Measurements from ENCODE around the gene TRIM44.

GRCh38 chr11:35825386-35825785 lies 162.8 kb downstream of the TRIM44 start:
- TF ChIP-seq, protein P1, sequence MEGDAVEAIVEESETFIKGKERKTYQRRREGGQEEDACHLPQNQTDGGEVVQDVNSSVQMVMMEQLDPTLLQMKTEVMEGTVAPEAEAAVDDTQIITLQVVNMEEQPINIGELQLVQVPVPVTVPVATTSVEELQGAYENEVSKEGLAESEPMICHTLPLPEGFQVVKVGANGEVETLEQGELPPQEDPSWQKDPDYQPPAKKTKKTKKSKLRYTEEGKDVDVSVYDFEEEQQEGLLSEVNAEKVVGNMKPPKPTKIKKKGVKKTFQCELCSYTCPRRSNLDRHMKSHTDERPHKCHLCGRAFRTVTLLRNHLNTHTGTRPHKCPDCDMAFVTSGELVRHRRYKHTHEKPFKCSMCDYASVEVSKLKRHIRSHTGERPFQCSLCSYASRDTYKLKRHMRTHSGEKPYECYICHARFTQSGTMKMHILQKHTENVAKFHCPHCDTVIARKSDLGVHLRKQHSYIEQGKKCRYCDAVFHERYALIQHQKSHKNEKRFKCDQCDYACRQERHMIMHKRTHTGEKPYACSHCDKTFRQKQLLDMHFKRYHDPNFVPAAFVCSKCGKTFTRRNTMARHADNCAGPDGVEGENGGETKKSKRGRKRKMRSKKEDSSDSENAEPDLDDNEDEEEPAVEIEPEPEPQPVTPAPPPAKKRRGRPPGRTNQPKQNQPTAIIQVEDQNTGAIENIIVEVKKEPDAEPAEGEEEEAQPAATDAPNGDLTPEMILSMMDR (IDR thresholded peaks at IDR 0.05; ENCODE audit: insufficient read depth, low read length, poor library complexity, severe bottlenecking), result no peak
- TF ChIP-seq EZH2phosphoT487 (conservative IDR thresholded peaks at IDR 0.05; ENCODE audit: low read length), result no peak

All from SU-DHL-6 (cell line).